CD4-positive, alpha-beta T cell treated with Interleukin-12 subunit alpha and Interleukin-12 subunit beta, for 1 hour (primary cell): ENCODE measurements around the gene SSR1.
"Not testable (repeated sequence)": the region's sequence is repeated elsewhere in the genome, so short reads cannot be mapped to it uniquely, and the experiment has no call there.

Experiments used
- DNase-seq: peaks from one replicate; pipeline ENCODE4 v3.0.0-alpha.2; 2020

SSR1 gene

DNA sequence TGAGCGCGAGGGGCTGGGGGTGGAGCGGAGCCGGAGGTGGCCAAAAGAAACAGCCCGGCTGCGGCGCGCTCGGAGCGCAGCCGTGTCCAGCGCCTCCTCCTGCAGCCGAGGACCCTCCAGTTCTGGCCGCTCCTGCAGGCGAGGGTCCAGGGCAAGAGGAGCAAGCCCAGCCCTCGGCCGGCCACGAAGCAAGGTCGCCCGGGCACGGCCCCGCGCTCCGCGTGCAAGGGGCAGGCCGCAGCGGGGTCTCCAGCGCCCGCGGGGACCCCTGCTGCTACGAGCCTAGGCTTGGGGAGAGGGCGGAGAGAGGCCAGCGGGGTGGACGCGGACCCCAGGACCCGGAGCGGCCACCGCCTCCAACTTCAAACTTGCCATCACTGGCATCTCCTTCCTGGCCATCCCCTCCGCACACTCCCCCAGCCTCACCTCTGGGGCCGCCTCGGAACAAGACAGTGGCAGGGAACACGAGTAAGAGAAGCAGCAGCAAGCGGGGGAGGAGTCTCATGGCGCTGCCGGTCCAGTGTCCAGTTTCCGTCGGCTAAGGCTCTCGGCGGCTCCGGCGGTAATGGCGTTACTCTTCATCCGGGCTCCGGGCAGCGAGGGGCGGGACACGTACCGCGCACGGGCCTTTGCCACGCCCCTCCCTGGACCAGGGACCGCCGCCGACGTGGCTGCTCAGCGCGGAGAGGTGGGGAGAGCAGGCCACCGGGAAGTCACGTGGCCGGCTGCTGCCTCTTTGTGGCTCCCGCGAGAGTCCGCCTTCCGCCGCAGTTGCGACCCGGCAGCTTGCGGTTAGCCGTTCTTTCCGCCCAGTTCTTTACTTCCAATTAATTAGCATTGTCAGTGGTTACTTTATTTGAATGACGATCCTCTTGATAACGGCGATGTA lies at the start of gene SSR1:
TSS of gene SSR1 (minus strand) at position 584 of the 889 bp plus-strand sequence. CDS start at position 505, 79 bp downstream.
- peak; percentile 93 for DNase-seq

DNA sequence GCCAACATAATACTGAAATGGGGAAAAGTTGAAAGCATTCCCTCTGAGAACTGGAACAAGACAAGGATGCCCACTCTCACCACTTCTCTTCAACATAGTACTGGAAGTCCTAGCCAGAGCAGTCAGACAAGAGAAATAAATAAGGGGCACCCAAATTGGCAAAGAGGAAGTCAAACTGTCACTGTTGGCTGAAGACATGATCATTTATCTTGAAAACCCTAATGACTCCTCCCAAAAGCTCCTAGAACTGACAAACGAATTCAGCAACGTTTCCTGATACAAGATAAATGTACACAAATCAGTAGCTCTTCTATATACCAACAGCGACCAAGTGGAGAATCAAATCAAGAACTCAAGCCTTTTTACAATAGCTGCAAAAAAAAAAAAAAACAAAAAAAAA lies 38.9 kb upstream of the SSR1 start:
- DNase-seq = not testable (repeated sequence)

DNA sequence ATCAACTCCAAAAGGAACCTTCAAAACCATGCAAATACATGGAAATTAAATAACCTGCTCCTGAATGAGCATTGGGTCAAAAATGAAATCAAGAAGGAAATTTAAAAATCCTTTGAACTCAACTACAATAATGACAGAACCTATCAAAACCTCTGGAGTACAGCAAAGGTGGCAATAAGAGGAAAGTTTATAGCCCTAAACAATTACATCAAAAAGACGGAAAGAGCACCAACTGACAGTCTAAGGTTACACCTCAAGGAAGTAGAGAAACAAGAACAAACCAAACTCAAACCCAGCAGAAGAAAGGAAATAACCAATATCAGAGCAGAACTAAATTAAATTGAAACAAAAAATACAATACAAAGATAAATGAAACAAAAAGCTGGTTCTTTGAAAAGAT lies 37.6 kb upstream of the SSR1 start:
- DNase-seq = not testable (repeated sequence)

DNA sequence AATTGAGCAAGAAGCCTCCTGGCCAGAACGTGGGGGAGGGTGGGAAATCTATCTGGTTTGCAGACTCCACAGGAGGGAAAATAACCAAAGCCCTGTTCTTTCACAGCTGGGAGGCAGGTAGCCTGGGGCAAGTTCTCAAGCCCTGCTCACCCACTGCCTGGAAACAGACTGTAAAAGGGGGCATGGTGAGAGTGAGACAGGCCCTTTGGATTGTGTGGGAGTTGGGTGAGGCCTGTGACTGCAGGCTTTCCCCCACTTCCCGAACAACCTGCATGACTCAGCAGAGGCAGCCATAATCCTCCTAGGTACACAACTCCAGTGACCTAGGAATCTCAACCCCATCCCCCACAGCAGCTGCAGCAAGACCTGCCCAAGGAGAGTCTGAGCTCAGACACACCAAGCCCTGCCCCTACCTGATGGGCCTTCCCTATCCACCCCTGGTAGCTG lies 34.6 kb upstream of the SSR1 start:
- DNase-seq = not testable (repeated sequence)

DNA sequence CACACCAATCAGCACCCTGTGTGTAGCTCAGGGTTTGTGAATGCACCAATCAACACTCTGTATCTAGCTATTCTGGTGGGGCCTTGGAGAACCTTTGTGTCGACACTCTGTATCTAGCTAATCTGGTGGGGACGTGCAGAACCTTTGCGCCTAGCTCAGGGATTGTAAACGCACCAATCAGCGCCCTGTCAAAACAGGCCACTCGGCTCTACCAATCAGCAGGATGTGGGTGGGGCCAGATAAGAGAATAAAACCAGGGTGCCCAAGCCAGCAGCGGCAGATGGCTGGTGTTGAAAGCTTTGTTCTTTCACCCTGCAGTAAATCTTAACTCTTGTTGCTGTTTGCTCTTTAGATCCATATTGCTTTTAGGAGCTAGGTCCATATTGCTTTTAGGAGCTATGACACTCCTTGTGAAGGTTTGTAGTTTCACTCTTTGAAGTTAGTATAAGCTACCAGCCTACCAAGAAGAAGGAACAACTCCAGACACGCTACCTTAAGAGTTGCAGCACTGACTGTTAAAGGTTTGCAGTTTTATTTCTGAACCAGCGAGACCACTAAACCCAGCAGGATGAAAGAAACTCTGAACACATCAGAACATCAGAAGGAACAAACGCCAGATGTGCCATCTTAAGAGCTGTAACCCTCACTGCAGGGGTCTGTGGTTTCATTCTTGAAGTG lies 31.9 kb upstream of the SSR1 start:
- DNase-seq = peak; percentile 22

DNA sequence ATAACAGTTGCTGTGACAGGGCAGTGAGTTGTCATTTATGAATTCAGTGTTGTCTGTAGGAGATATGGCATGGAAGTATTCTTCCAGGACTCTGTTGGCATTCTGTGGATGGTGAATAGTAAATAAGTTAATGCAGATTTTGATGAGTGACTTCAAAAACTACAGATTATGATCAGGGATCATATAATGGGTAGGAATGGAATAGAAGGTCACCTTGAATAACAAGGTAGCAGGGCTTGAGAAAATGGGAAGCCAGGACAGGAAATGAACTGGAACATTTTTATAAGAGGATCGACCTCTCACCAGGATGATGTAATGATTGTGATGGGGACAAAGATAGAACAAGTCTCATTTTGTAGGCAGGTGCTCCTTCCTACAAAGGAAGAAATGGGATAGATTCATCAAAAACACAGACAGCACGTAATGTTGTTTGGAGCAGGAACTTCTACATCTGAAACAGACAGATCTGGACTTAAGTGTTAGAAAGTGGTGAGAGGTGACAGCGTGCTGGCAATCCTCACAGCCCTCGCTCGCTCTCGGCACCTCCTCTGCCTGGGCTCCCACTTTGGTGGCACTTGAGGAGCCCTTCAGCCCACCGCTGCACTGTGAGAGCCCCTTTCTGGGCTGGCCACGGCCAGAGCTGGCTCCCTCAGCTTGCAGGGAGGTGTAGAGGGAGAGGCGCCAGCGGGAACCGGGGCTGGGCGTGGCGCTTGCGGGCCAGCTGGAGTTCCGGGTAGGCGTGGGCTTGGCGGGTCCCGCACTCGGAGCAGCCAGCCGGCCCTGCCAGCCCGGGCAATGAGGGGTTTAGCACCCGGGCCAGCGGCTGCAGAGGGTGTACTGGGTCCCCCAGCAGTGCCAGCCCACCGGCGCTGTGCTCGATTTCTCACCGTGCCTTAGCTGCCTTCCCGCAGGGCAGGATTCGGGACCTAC lies 30.8 kb upstream of the SSR1 start:
- DNase-seq = no peak

DNA sequence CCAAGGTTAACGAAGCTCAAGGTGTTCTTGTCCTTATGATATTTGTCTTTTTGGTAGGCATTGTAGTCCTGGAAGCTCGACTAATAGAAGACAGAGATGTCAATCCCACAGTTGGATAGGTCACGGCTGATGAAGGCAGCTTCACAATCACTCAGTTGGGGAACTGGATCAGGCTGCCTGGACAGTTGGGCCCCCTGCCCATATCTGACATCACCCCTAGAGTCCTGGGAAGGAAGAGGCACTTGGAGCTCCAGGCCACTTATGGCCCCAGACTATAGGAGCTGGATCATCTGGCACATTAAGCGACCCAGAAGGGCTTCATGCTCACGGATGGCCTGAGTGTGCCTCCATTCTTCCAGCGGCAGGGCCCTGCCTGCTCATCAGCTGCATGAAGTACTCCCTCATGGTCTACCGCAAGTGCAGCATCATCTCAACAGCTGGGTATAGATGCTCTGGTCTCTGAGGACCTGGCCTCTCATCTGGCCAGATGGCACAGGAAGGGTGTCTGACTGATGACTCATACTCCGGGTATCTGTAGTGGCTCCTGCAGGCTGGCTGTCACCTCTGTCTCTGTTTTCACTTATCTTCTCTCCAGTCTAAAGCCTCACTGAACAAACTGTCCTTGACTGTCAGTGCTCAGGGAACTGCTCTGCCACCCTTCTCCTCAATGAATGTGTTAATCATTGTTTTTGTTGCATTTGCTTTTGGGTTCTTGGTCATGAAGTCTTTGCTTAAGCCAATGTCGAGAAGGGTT lies 29.2 kb upstream of the SSR1 start:
- no peak for DNase-seq

DNA sequence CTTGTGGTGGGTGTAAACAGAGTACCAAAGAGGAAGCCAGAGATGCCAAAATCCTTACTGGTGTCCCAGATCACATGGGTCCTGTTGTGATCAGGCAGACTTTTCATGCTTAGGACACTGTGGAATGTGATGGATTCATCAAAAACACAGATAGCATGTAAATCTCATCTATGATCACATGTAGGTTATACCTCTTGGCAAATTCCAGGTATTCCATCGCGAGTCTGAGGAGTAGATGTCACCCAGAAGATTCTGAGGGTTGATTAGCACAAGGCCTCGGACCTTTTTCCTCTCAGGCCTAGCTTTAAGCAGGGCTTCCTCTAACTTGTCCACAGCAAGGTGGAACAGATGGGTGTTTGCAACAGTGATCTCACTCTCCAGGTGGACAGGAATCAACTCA lies 28.3 kb upstream of the SSR1 start:
- DNase-seq = no peak

DNA sequence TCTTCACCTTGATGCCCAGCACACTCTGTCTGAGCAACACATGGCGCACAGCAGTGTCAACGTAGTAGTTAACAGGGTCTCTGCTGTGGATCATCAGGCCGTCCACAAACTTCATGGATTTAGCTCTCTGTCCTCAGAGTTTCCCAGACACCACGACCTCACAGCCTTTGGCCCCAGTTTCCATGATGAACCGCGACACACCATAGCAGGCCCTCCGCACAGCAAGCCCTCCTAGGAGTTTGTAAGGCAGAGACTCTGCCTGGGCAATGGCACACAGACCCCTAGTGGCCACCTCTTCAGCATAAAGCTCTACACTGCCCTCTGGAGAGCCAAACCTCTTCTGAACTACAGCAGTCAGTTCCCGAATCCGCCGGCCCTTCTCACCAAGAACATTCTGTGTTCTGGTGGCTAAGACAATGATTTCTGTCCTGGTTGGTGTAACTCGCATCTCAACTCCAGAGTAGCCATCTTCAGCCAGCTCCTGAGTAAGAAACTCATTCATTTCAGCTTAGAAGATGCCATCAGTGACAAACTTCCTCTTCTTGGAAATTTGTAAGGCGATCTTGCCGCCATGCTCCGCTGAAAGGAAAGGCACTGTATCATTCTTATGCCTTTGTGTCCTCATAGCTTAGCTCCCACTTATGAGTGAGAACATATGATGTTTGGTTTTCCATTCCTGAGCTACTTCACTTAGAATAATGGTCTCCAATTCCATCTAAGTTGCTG lies 26.2 kb upstream of the SSR1 start:
- peak; percentile 25 for DNase-seq

DNA sequence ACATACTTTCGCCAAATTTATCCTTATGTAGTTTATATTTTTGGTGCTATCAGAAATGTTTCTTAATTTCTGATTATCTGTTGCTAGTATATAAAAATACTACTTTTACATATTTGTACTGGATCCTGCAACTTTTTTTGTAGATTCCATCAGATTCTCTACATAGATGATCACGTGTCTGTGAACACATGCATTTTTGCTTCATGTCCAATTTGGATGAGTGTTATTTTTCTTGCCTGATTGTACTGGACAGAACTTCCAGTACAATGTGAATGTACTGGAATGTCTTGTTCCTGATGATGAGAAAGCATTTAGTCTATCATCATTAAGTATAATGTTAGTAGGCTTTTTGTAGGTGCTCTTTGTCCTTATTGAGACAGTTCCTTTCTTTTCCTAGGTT lies 25.0 kb upstream of the SSR1 start:
- DNase-seq = no peak

DNA sequence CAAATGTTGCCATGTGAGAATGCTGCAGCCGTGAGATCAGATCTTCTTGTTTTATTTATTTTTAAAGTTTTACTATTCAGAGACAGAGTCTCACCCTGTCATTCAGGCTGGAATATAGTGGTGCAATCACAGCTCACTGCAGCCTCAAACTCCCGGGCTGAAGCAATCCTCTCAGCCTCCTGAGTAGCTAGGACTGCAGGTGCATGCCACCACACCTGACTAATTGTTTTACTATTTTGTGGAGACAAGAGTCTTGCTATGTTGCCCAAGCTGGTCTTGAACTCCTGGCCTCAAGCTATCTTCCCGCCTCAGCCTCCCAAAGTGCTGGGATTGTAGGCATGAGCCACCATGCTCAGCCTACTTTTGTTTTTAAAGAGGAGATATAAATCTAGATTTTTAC lies 22.5 kb upstream of the SSR1 start:
- DNase-seq = no peak

DNA sequence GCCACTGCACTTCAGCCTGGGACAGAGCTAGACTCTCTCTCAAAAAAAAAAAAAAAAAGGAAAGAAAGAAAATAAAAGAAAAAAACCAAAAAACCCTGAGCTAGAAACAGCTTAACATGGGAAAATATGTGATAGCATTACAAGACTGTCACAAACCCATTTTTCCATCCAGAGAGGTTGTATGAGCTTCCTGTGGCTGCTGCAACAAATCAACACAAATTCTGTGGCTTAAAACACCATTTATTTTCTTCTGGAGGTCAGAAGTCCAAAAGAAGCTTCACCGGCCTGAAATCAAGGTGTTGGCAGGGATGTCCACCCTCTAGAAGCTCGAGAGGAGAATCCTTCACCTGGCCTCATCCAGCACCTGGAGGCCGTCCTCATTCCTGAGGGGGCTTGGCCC lies 21.7 kb upstream of the SSR1 start:
- DNase-seq = no peak

DNA sequence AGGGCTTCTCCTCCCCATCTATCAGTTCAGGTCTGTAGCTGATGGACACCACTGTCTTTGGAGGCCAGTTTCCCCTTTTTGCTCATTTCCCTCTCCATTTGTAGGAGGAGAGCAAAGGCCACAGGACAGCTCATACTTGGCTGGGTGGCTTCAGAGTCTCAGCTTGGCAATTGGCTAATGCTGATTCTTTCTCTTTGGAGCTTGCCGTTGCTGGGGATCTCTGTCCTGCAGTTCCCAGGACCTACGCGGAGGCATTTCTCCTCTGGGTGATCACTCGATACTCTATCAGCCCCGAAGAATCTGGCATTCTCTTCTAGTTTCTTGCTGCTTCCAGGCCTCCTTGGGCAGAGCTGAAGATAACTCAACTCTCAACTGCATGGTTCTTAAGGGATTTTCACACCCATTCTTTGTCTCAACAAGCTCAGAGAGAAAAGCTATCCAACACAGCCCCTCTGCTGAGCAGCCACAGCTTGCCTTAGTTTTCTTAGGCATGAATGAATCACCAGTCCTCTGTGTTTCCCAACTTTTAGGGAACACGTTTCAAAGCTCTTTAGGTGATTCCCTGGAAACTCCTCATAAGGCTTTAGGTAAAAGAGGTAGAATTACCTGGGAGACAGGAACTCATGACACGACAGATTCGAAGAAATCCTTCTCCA lies 19.2 kb upstream of the SSR1 start:
- no peak for DNase-seq

DNA sequence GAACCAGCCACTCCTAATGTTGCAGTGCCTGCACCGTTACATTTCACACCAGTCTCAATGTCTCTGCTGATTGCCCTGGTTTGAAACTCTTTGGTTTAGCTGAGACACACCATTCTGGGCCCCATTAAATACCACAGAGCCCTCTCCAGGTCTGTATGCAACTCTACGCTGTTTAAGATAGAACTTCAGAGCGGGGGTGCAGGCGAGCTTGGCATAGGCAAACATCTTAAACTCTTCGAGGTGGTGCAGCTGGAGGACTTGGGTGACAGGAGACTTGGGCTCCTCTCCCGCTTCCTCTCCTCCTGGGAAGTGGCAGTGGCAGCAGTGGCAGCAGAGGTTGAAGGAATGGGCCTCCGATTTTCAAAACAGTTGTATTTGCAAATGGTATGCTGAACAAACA lies 18.5 kb upstream of the SSR1 start:
- no peak for DNase-seq

DNA sequence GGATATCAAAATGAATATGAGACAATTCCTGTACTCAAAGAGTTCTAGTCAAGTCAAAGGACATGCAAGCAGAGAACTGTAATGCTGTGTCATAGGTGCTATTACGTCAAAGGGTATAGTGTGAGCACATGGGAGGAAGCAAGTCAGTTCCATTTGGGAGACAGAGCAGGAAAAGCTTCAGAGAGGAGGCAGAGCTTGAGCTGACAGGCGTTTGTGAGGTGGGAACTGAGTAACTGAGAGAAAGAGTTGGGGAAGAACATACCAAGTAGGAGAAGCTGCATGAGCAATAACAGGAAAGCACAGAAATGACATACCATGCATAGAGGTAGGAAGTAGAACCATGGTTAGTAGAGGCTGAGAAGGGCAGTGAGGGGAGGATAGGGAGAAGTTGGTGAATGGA lies 15.2 kb upstream of the SSR1 start:
- no peak for DNase-seq

DNA sequence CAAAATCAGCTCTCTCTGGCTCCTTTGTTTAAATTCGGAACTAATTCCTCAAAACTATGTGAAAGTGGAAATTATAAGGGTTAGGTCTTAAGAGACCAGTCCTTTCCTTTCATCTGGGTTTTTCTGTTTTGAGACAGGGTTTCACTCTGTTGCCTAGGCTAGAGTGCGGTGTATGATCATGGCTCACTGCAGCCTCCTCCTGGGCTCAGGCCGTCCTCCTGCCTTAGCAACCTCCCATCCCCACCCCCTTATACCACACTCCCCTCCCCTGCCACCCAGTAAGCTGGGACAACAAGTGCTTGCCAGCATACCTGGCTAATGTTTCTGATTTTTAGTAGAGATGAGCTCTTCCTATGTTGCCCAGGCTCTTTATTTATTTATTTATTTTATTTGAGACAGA lies 12.8 kb upstream of the SSR1 start:
- DNase-seq = no peak

DNA sequence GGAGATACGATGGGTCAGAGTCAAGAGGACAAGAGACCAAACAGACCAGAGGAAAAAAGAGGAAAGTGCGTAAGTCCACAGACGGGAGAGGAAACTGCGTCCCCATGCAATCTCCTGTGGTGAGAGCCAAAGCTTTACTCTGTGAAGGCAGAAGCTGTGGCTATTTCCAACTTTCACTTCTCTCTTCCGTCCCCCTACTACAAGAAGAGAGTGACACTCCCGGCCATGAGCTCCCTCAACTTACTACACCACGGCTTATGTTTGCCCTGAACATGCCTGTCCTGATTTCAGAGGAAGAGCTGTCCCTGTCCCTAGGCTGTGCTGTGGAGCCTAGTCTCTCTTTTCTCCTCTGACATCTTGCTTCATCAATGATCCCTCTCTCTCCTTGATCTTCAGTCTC lies 11.5 kb upstream of the SSR1 start:
- peak; percentile 13 for DNase-seq

DNA sequence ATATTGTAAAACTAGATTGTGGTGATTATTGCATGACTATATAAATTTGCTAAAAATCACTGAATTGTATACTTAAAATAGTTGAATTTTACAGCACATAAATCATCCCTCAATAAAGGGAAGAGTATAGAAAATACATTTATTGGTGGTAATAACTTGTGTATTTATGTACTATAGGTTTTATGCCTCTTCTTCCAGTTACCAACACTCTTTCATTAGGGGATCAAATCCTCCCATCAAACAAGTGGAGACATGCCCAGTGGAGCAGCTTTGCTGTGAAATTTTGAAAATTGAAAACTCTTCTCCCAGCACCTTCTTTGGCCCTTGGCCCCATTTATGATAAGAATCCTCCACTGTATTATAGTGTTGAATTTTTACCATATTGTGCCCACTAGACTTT lies 10.1 kb upstream of the SSR1 start:
- no peak for DNase-seq

DNA sequence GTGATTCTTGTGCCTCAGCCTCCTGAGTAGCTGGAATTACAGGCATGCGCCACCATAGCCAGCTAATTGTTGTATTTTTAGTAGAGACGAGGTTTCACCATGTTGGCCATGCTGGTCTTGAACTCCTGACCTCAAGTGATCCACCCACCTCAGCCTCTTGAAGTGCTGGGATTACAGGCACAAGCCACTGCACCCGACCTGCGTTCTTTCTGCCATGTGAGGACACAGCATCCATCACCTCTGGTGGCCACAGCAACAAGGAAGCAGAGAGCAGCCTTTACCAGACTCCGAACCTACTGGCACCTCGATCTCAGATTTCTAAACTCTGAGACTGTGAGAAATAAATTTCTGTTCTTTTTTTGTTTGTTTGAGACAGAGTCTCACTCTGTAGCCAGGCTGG lies 8.9 kb upstream of the SSR1 start:
- not testable (repeated sequence) for DNase-seq

DNA sequence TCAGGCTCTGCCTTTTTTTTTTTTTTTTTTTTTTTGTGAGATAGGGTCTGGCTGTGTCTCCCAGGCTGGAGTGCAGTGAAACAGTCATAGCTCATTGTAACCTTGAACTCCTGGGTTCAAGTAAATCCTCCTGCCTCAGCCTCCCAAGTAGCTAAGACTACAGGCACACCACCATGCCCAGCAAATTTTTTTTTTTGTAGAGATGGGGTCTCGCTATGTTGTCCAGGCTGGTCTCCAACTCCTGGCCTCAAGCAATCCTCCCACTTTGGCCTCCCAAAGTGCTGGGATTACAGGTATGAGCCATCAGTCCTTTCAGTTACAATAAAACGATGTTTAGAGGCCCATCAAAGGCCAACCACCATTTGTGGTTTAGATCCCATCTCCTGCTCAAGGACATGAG lies 6.4 kb upstream of the SSR1 start:
- DNase-seq = not testable (repeated sequence)

DNA sequence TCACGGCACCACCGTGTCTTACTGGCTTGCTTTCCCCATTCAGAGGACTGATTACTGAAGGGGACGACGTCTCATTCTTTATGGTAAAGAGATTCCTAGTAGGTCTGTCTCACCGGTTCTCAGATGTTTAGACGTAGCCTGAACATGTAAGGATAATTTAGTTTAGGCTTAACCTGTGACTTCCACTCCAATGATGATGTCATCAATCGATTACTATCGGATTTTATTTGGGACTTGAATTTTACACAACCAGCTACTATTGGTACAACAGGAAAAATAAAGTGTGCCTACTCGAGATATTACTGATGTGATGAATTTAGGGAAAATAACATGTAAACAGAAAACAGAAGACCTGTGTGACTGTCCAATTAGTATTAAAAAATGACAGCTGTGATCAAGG lies 4.5 kb upstream of the SSR1 start:
- DNase-seq = no peak
